Spleen (tissue), 11 donors: ENCODE results near the gene FTCDNL1. TPM values are rescaled to one million over a fixed set of nuclear protein-coding genes. Genes with fewer than 3 reads are reported as not detected.

Source experiments
- DNase-seq: peaks from one replicate; pipeline ENCODE4 v3.0.0-alpha.2; 2020
- H3K27ac ChIP-seq, 8 donors: fragments of 200-600 bp; sonication (generic) in 7 of 8; 1 replicate in 4 of 8; 2 replicates in 4 of 8; pipeline versions ENCODE4 v1.5.0 to v1.8.0; 2016 to 2021; ENCODE audit warnings: inconsistent platforms in 4 of 8, mild to moderate bottlenecking in 4 of 8, moderate library complexity in 1 of 8
- H3K27me3 ChIP-seq, 7 donors: fragments of 200-600 bp; sonication (generic) in 6 of 7; replicated peaks in 1 of 7; 1 replicate in 4 of 7; 2 replicates in 3 of 7; pipeline versions ENCODE4 v1.5.0 to v1.8.0; 2016 to 2021; ENCODE audit warnings: inconsistent platforms in 3 of 7, mild to moderate bottlenecking in 1 of 7
- H3K36me3 ChIP-seq, 6 donors: fragments of 200-600 bp; sonication (generic) in 5 of 6; 1 replicate in 4 of 6; 2 replicates in 2 of 6; pipeline versions ENCODE4 v1.5.0 to v1.8.0; 2016 to 2021; ENCODE audit warnings: inconsistent platforms in 2 of 6
- H3K4me1 ChIP-seq, 6 donors: fragments of 200-600 bp; sonication (generic) in 5 of 6; 1 replicate in 3 of 6; 2 replicates in 3 of 6; pipeline versions ENCODE4 v1.5.0 to v1.8.0; 2016 to 2021; ENCODE audit warnings: inconsistent platforms in 3 of 6
- H3K4me3 ChIP-seq, 8 donors: fragments of 200-600 bp; sonication (generic) in 7 of 8; 1 replicate in 4 of 8; 2 replicates in 4 of 8; pipeline versions ENCODE4 v1.5.0 to v1.8.0; 2016 to 2021; ENCODE audit warnings: inconsistent platforms in 4 of 8, mild to moderate bottlenecking in 4 of 8, moderate library complexity in 2 of 8
- H3K9me3 ChIP-seq, 8 donors: fragments of 200-600 bp; sonication (generic) in 7 of 8; 1 replicate in 4 of 8; 2 replicates in 4 of 8; pipeline versions ENCODE4 v1.5.0 to v1.8.0; 2016 to 2021; ENCODE audit warnings: inconsistent platforms in 4 of 8
- CTCF ChIP-seq, 11 experiments: fragments of 200-600 bp in 7 of 11; fragments of 450-650 bp in 4 of 11; sonication (generic) in 4 of 11; IDR thresholded peaks in 8 of 11; conservative IDR thresholded peaks in 3 of 11; 1 replicate in 7 of 11; 2 replicates in 4 of 11; pipeline versions ENCODE4 v1.4.0 to v1.8.0; 2016 to 2021; ENCODE audit warnings: antibody characterized with exemption in 11 of 11, inconsistent platforms in 4 of 11, mild to moderate bottlenecking in 1 of 11
- POLR2A ChIP-seq, 3 donors: fragments of 450-650 bp; IDR thresholded peaks; one replicate each; pipeline ENCODE4 v1.5.1; 2017; ENCODE audit warnings: antibody characterized with exemption in 3 of 3, mild to moderate bottlenecking in 1 of 3
- POLR2AphosphoS5 ChIP-seq, 3 donors: sonication (generic); formaldehyde crosslinking; IDR thresholded peaks; one replicate each; pipeline ENCODE4 v1.5.1; 2017; ENCODE audit warnings: antibody characterized with exemption in 3 of 3
- WGBS, 5 donors: extraction: QIAGEN DNeasy Blood & Tissue Kit in 3 of 5; methylation state at CpG; one replicate each; pipeline versions ENCODE4 v1.1.5 to v1.1.7; 2013 to 2018; 5-methylcytosine and 5-hydroxymethylcytosine counted together
- intact Hi-C: fragments of 100-400 bp; cut with DNase I; formaldehyde crosslinking; loops from one replicate; pipeline ENCODE4 v1.15.0; 2023; ENCODE audit warnings: low total_unique reads
- polyA plus RNA-seq, 3 donors: library from polyadenylated mRNA; stranded (reverse); fragments of 200-250 nt; gene quantifications; one replicate each; pipeline ENCODE4 v1.2.1, GENCODE V29; 2013
- total RNA-seq, 7 donors: library from RNA; depleted of rRNA in 3 of 7; stranded (reverse); fragments of >200 nt in 3 of 7; fragmentation: NEBNext Ultra II Directional in 4 of 7; extraction: Animal tissue kit (Norgen Biotek cat#: 25700) in 4 of 7; gene quantifications; one replicate each; pipeline versions ENCODE4 v1.1.0 to v1.2.1, GENCODE V29; 2016 to 2021
- donor health status: healthy with polysubstance abuse.
- donor health status: DM: no; HTN: no; CAD: no; lungs with moderate emphysema.
- donor health status: DM: no; HTN: no; CAD: no.
- donor health status: Bipolar disorder and iron deficiency.
- donor health status: healthy.
- donor health status: DM: no; HTN: no; CAD: no.
- donor health status: DM: yes; HTN: yes; CAD: no.

The FTCDNL1 gene
- total and polyA plus RNA-seq, 10 donors, result 2.1 to 10.3 (median 7.0) TPM

GRCh38 chr2:199775267-199775666 lies 75.7 kb downstream of the FTCDNL1 start:
- TF ChIP-seq POLR2A (IDR thresholded peaks at IDR 0.05) (no peak), CTCF (IDR thresholded peaks at IDR 0.05 in 8 of 11, conservative IDR thresholded peaks at IDR 0.05 in 3 of 11) (no peak), POLR2AphosphoS5 (IDR thresholded peaks at IDR 0.05) (no peak)
- 62 to 84% (median 68%) methylated on average over 3 of the region's 3 CpGs for WGBS, 5 donors
- Histone ChIP-seq H3K4me1 (no peaks in the 10 kb centered on the region), H3K36me3 (no peaks in the 10 kb centered on the region), H3K27ac (no peak overlapping the region), H3K9me3 (no peaks in the 10 kb centered on the region), H3K4me3 (no peak overlapping the region), H3K27me3 (no peaks in the 10 kb centered on the region)
- intact Hi-C loops, result no loop called here
- no peak for DNase-seq

- WGBS, 5 donors, result 52 to 72% (median 64%) methylated on average over 12 of the region's 12 CpGs
- H3K9me3 ChIP-seq, result no peaks in the 10 kb centered on the region
- peak overlapping the region in 1 of 8 donors; percentile 56 for H3K27ac ChIP-seq
- H3K4me3 ChIP-seq, result no peak overlapping the region
- no peaks in the 10 kb centered on the region for H3K4me1 ChIP-seq
- no peaks in the 10 kb centered on the region for H3K27me3 ChIP-seq
- TF ChIP-seq CTCF (IDR thresholded peaks at IDR 0.05 in 8 of 11, conservative IDR thresholded peaks at IDR 0.05 in 3 of 11), result no peak
- TF ChIP-seq POLR2AphosphoS5 (IDR thresholded peaks at IDR 0.05), result no peak
- TF ChIP-seq POLR2A (IDR thresholded peaks at IDR 0.05), result no peak
- DNase-seq, result no peak
- intact Hi-C loops, result no loop called here
- no peaks in the 10 kb centered on the region for H3K36me3 ChIP-seq
Observed at GRCh38 chr2:199772035-199772976, 78.7 kb downstream of the FTCDNL1 start.

- 84 to 92% (median 90%) methylated on average over 2 of the region's 2 CpGs for WGBS, 5 donors
- Histone ChIP-seq H3K27ac (no peak overlapping the region), H3K4me1 (no peaks in the 10 kb centered on the region), H3K36me3 (no peaks in the 10 kb centered on the region), H3K9me3 (no peaks in the 10 kb centered on the region), H3K4me3 (no peak overlapping the region), H3K27me3 (no peaks in the 10 kb centered on the region)
- no peak for DNase-seq
- TF ChIP-seq CTCF (IDR thresholded peaks at IDR 0.05 in 8 of 11, conservative IDR thresholded peaks at IDR 0.05 in 3 of 11) (no peak), POLR2AphosphoS5 (IDR thresholded peaks at IDR 0.05) (no peak), POLR2A (IDR thresholded peaks at IDR 0.05) (no peak)
- intact Hi-C loops, result no loop called here
Observed at GRCh38 chr2:199770716-199771115, 80.3 kb downstream of the FTCDNL1 start.

- H3K4me1 ChIP-seq, result no peaks in the 10 kb centered on the region
- no peak for DNase-seq
- intact Hi-C loops, result no loop called here
- H3K36me3 ChIP-seq, result no peaks in the 10 kb centered on the region
- H3K4me3 ChIP-seq, result no peak overlapping the region
- WGBS, 5 donors, result 69 to 97% (median 89%) methylated on average over 5 of the region's 5 CpGs
- no peaks in the 10 kb centered on the region for H3K9me3 ChIP-seq
- H3K27me3 ChIP-seq, result no peaks in the 10 kb centered on the region
- H3K27ac ChIP-seq, result no peak overlapping the region
- TF ChIP-seq CTCF (IDR thresholded peaks at IDR 0.05 in 8 of 11, conservative IDR thresholded peaks at IDR 0.05 in 3 of 11) (no peak), POLR2A (IDR thresholded peaks at IDR 0.05) (no peak), POLR2AphosphoS5 (IDR thresholded peaks at IDR 0.05) (no peak)
Observed at GRCh38 chr2:199765646-199766045, 85.3 kb downstream of the FTCDNL1 start.
